OCI-LY1 (cell line): ENCODE measurements around the gene CRYGN.

Experiments used
- H2AFZ ChIP-seq: fragments of 200-600 bp; sonication (generic), shearing (Covaris generic); 2 replicates; pipeline ENCODE4 v1.6.0; 2014; ENCODE audit warnings: antibody characterized with exemption, mild to moderate bottlenecking, low read length
- H3F3A ChIP-seq: fragments of 200-600 bp; sonication (generic), shearing (Covaris generic); 2 replicates; pipeline ENCODE4 v1.6.0; 2014; ENCODE audit warnings: mild to moderate bottlenecking, antibody characterized with exemption, low read length, moderate library complexity; ENCODE audit not compliant: insufficient read depth
- H3K27ac ChIP-seq: fragments of 200-600 bp; sonication (generic); 2 replicates; pipeline ENCODE4 v1.5.1; 2014; ENCODE audit warnings: low read length, mixed run types, mild to moderate bottlenecking, low read depth; ENCODE audit not compliant: poor library complexity, severe bottlenecking
- H3K27me3 ChIP-seq: fragments of 200-600 bp; sonication (generic); 2 replicates; pipeline ENCODE4 v1.6.0; 2014; ENCODE audit warnings: antibody characterized with exemption, mild to moderate bottlenecking, low read length, moderate library complexity; ENCODE audit not compliant: insufficient read depth
- H3K36me3 ChIP-seq: fragments of 200-600 bp; sonication (generic); 2 replicates; pipeline ENCODE4 v1.6.1; 2014; ENCODE audit warnings: mild to moderate bottlenecking, antibody characterized with exemption, low read length, moderate library complexity, mixed read lengths; ENCODE audit not compliant: insufficient read depth
- H3K4me1 ChIP-seq: fragments of 200-600 bp; sonication (generic); 2 replicates; pipeline ENCODE4 v1.5.1; 2014; ENCODE audit warnings: mild to moderate bottlenecking, low read length, moderate library complexity; ENCODE audit not compliant: insufficient read depth, severe bottlenecking
- H3K4me2 ChIP-seq: fragments of 200-600 bp; sonication (generic), shearing (Covaris generic); 2 replicates; pipeline ENCODE4 v1.6.1; 2014; ENCODE audit warnings: low read length
- H3K4me3 ChIP-seq: fragments of 200-600 bp; sonication (generic); 2 replicates; pipeline ENCODE4 v1.5.1; 2014; ENCODE audit warnings: low read length, low read depth, mild to moderate bottlenecking, mixed read lengths; ENCODE audit not compliant: poor library complexity, severe bottlenecking
- H3K79me2 ChIP-seq: fragments of 200-600 bp; shearing (Covaris generic); 2 replicates; pipeline ENCODE4 v1.6.1; 2016; ENCODE audit warnings: mixed run types, low read length, mixed read lengths; ENCODE audit not compliant: insufficient read depth
- H3K9ac ChIP-seq: fragments of 200-600 bp; sonication (generic), shearing (Covaris generic); 2 replicates; pipeline ENCODE4 v1.6.1; 2014; ENCODE audit warnings: mild to moderate bottlenecking, low read length, mixed read lengths
- H3K9me2 ChIP-seq: fragments of 200-600 bp; sonication (generic), shearing (Covaris generic); 2 replicates; pipeline ENCODE4 v1.6.1; 2014; ENCODE audit warnings: low read depth, mild to moderate bottlenecking, low read length, mixed read lengths
- H3K9me3 ChIP-seq: fragments of 200-600 bp; shearing (Covaris generic); 2 replicates; pipeline ENCODE4 v1.6.1; 2014; ENCODE audit warnings: low read length, mixed read lengths
- H4K20me1 ChIP-seq: fragments of 200-600 bp; sonication (generic), shearing (Covaris generic); 2 replicates; pipeline ENCODE4 v1.6.0; 2016; ENCODE audit warnings: mild to moderate bottlenecking, low read length; ENCODE audit not compliant: insufficient read depth
- CTCF ChIP-seq: fragments of 200-600 bp; sonication (generic), shearing (Covaris generic); IDR thresholded peaks from 2 replicates; pipeline ENCODE4 v1.5.1; 2017; ENCODE audit warnings: mild to moderate bottlenecking, antibody characterized with exemption, low read length, moderate library complexity, mixed read lengths
- EZH2 ChIP-seq: fragments of 200-600 bp; sonication (generic), shearing (Covaris generic); IDR thresholded peaks from 2 replicates; pipeline ENCODE4 v1.8.0; 2017; ENCODE audit warnings: borderline replicate concordance, mixed run types, mild to moderate bottlenecking, antibody characterized with exemption, low read length, moderate library complexity, mixed read lengths

The CRYGN gene

GRCh38 chr7:151477867-151478266, 37.9 kb upstream of the CRYGN start:
- H3K4me2 ChIP-seq: no peak overlapping the region
- peaks cover 92% of the 10 kb centered on the region for H3K36me3 ChIP-seq
- TF ChIP-seq EZH2: no peak
- TF ChIP-seq CTCF: no peak
- no peaks in the 10 kb centered on the region for H3K9me3 ChIP-seq
- peaks cover 12% of the 10 kb centered on the region for H3K4me1 ChIP-seq
- no peaks in the 10 kb centered on the region for H3K9me2 ChIP-seq
- no peak overlapping the region for H3K4me3 ChIP-seq
- peaks cover 23% of the 10 kb centered on the region; the same call in 1 of the 2 replicates for H3K79me2 ChIP-seq
- H3K27ac ChIP-seq: no peak overlapping the region
- H3K9ac ChIP-seq: no peak overlapping the region
- no peaks in the 10 kb centered on the region for H3F3A ChIP-seq
- no peaks in the 10 kb centered on the region for H3K27me3 ChIP-seq
- H4K20me1 ChIP-seq: 0 out of 2 replicates have a peak, but pooled peaks cover 3% of the 10 kb centered on the region
- H2AFZ ChIP-seq: no peak overlapping the region

- peak overlapping the region; percentile 46; the same call in 1 of the 2 replicates for H3K4me2 ChIP-seq
These were observed 32.9 kb upstream of the CRYGN start for GRCh38 chr7:151472644-151473380.

GRCh38 chr7:151470711-151471110, 30.8 kb upstream of the CRYGN start:
- H3K4me1 ChIP-seq: peaks cover 29% of the 10 kb centered on the region

More at GRCh38 chr7:151472644-151473380, 32.9 kb upstream of the CRYGN start:
- peaks cover 100% of the 10 kb centered on the region for H3K36me3 ChIP-seq
- no peak overlapping the region; the same call in 1 of the 2 replicates for H3K9ac ChIP-seq
- H3K4me3 ChIP-seq: no peak overlapping the region
- H3F3A ChIP-seq: no peaks in the 10 kb centered on the region
- TF ChIP-seq CTCF (no peak), EZH2 (no peak)
- peak overlapping the region; percentile 64 for H3K27ac ChIP-seq
- peaks cover 29% of the 10 kb centered on the region for H3K4me1 ChIP-seq
- H4K20me1 ChIP-seq: 0 out of 2 replicates have a peak, but pooled peaks cover 3% of the 10 kb centered on the region
- no peaks in the 10 kb centered on the region for H3K9me3 ChIP-seq
- peaks cover 6% of the 10 kb centered on the region; the same call in 1 of the 2 replicates for H3K79me2 ChIP-seq
- H3K27me3 ChIP-seq: no peaks in the 10 kb centered on the region
- no peak overlapping the region for H2AFZ ChIP-seq
- no peaks in the 10 kb centered on the region for H3K9me2 ChIP-seq

More at GRCh38 chr7:151470711-151471110, 30.8 kb upstream of the CRYGN start:
- H3K79me2 ChIP-seq: peaks cover 4% of the 10 kb centered on the region; the same call in 1 of the 2 replicates
- no peaks in the 10 kb centered on the region for H3K9me2 ChIP-seq
- no peak overlapping the region for H3K27ac ChIP-seq
- H2AFZ ChIP-seq: no peak overlapping the region
- TF ChIP-seq EZH2 (no peak), CTCF (no peak)
- no peak overlapping the region for H3K4me2 ChIP-seq
- no peaks in the 10 kb centered on the region for H3K27me3 ChIP-seq
- no peaks in the 10 kb centered on the region for H4K20me1 ChIP-seq
- peaks cover 98% of the 10 kb centered on the region for H3K36me3 ChIP-seq
- H3F3A ChIP-seq: no peaks in the 10 kb centered on the region
- no peaks in the 10 kb centered on the region; the same call in 1 of the 2 replicates for H3K9me3 ChIP-seq
- H3K4me3 ChIP-seq: no peak overlapping the region
- H3K9ac ChIP-seq: no peak overlapping the region
